GM06990 (cell line): Measurements from ENCODE around the gene OST4.
A peak's percentile ranks its signal among the peaks of the same experiment; 100 is the strongest.

Source experiments
- DNase-seq: peaks from one replicate; pipeline ENCODE4 v3.0.0-alpha.2; 2011; ENCODE audit not compliant: insufficient read length; ENCODE audit errors: extremely low read depth
- H3K27me3 ChIP-seq: replicated peaks from 2 replicates; pipeline ENCODE4 v1.6.0; 2011; ENCODE audit warnings: low read length; ENCODE audit not compliant: control insufficient read depth, insufficient read depth
- H3K36me3 ChIP-seq: 2 replicates; pipeline ENCODE4 v1.5.1; 2011; ENCODE audit warnings: low read length; ENCODE audit not compliant: control insufficient read depth, insufficient read depth
- H3K4me3 ChIP-seq: replicated peaks from 2 replicates; pipeline ENCODE4 v1.5.1; 2011; ENCODE audit warnings: low read depth, mild to moderate bottlenecking, control low read depth, low read length
- TF ChIP-seq, protein P1 (sequence below): IDR thresholded peaks from 2 replicates; pipeline ENCODE4 v1.5.1; 2011; ENCODE audit warnings: low read length, control low read depth, mild to moderate bottlenecking, inconsistent platforms; ENCODE audit not compliant: insufficient read depth, poor library complexity, severe bottlenecking

The OST4 gene

DNA sequence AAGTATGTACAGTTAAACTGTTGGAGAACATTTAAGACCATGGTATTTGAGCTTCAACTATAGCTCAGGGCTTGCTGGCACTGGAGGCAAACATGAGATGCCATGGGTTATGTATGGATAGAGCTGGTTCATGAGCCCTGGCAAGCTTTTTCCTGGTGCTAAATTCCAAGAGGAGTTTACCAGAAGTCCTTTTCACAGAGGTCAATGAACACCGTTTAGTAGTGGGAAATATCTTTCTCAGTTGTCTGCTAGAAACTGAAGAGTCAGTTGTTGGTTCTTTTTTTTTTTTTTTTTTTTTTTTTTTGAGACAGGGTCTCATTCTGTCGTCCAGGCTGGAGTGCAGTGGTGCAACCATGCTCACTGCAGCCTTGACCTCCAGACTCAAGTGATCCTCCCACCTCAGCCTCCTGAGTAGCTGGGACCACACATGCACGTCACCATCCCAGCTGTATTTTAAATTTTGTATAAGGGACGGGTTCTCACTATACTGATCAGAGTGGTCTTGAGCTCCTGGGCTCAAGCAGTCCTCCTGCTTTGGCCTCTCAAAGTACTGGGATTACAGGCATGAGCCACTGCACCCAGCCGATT lies 16.5 kb upstream of the OST4 start:
- TF ChIP-seq, protein P1, sequence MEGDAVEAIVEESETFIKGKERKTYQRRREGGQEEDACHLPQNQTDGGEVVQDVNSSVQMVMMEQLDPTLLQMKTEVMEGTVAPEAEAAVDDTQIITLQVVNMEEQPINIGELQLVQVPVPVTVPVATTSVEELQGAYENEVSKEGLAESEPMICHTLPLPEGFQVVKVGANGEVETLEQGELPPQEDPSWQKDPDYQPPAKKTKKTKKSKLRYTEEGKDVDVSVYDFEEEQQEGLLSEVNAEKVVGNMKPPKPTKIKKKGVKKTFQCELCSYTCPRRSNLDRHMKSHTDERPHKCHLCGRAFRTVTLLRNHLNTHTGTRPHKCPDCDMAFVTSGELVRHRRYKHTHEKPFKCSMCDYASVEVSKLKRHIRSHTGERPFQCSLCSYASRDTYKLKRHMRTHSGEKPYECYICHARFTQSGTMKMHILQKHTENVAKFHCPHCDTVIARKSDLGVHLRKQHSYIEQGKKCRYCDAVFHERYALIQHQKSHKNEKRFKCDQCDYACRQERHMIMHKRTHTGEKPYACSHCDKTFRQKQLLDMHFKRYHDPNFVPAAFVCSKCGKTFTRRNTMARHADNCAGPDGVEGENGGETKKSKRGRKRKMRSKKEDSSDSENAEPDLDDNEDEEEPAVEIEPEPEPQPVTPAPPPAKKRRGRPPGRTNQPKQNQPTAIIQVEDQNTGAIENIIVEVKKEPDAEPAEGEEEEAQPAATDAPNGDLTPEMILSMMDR, result no peak
- no peak for DNase-seq
- Histone ChIP-seq H3K4me3 (no peak overlapping the region), H3K27me3 (no peaks in the 10 kb centered on the region), H3K36me3 (no peaks in the 10 kb centered on the region)

DNA sequence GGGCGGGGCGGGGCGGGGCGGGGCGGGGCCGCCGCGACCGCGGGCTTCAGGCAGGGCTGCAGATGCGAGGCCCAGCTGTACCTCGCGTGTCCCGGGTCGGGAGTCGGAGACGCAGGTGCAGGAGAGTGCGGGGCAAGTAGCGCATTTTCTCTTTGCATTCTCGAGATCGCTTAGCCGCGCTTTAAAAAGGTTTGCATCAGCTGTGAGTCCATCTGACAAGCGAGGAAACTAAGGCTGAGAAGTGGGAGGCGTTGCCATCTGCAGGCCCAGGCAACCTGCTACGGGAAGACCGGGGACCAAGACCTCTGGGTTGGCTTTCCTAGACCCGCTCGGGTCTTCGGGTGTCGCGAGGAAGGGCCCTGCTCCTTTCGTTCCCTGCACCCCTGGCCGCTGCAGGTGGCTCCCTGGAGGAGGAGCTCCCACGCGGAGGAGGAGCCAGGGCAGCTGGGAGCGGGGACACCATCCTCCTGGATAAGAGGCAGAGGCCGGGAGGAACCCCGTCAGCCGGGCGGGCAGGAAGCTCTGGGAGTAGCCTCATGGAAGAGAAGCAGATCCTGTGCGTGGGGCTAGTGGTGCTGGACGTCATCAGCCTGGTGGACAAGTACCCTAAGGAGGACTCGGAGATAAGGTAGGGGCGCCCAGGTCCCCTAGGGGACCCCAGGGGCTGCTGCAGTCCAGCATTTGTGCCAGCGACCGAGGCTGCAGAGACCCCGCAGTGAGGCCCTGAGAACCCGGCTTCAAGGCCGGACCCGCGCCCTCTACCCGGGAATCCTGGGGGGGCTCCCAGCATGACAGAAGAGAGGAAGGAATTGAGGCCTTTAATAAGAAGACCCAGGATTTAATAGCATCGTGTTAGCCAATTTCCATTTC lies 15.5 kb upstream of the OST4 start, which contains the start of gene KHK:
TSS of gene KHK (plus strand) at position 49 of the 870 bp plus-strand sequence. CDS start at position 537, 488 bp downstream.
- H3K27me3 ChIP-seq, result no peaks in the 10 kb centered on the region
- H3K36me3 ChIP-seq, result no peaks in the 10 kb centered on the region
- TF ChIP-seq, protein P1, result no peak
- H3K4me3 ChIP-seq, result peak within 1 kb of the TSS; percentile 68
- no peak for DNase-seq

DNA sequence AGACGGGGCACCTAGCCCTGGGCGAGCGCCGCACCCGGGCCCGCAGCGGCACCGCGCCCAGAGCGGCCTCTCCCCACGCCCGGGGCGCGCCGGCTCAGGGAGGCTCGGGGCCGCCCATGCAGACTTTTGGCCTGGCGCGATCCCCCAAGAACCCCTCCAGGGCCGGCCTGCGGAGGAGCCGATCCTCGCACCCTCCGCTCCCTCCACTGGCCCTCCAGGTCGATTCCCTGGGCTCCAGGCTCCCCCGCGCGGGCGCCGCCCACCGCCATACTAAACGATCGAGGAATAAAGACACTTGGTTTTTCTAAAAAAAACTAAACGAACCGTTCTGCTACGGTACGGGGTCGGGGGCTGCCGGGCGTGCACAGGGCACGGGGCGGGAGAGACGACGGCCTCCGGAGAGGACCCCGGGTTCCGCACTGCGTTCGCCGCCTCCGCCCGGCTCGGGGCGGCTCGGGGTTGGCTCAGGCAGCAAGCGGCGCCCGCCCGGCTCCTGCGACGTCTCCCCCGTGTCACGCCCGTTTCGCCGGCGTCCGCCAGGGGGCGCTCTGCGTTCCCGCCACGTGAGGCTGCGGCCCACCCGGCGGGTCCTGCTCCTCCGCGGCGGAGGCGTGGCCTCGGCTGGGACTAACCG lies 14.8 kb upstream of the OST4 start:
- DNase-seq, result peak; percentile 97
- H3K36me3 ChIP-seq, result no peaks in the 10 kb centered on the region
- H3K27me3 ChIP-seq, result no peaks in the 10 kb centered on the region
- TF ChIP-seq, protein P1, result peak; percentile 42
- H3K4me3 ChIP-seq, result peak overlapping the region; percentile 68

DNA sequence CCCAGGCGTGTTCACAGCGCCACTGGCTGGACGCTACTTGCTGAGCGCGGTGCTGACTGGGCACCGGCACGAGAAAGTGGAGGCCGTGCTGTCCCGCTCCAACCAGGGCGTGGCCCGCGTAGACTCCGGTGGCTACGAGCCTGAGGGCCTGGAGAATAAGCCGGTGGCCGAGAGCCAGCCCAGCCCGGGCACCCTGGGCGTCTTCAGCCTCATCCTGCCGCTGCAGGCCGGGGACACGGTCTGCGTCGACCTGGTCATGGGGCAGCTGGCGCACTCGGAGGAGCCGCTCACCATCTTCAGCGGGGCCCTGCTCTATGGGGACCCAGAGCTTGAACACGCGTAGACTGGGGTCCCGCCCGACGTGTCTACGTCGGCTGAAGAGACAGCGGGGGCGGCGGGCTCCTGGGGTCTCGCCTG lies 14.2 kb upstream of the OST4 start:
- peak; percentile 52 for DNase-seq
- H3K36me3 ChIP-seq, result no peaks in the 10 kb centered on the region
- H3K27me3 ChIP-seq, result no peaks in the 10 kb centered on the region
- TF ChIP-seq, protein P1, result peak; percentile 38
- H3K4me3 ChIP-seq, result peak overlapping the region; percentile 68

DNA sequence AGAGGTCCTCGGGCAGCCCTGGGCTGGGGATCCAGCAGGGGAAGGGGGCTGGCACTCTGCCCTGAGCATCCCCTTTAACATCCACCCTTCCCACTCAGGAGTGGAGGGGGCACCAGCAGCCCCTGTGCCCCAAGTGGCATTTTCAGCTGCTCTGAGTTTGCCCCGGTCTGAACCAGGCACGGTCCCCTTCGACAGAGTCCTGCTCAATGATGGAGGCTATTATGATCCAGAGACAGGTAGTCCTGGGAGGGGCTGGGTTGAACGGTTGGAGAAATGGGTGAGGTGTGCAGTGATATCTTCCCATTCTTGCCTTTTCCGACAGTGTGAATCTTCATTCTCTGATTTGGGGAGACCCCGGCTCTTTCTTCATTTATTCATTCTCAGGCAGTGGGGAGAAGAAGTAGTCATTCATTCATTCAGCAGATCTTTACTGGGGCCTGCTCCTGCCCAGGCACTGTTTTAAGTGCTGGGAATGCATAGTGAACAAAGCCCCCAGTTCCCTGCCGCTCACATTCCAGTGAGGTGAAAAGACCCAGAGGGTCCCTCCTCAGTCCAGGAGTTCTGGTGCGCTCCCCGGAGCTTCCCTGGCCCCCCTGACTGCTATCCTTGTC lies 13.7 kb upstream of the OST4 start:
- Histone ChIP-seq H3K4me3 (peak overlapping the region; percentile 68), H3K27me3 (no peaks in the 10 kb centered on the region)

More for the DNA sequence above, 13.7 kb upstream of the OST4 start:
- DNase-seq, result no peak
- TF ChIP-seq, protein P1, result no peak
- no peaks in the 10 kb centered on the region for H3K36me3 ChIP-seq
